NCI-H345 treated with DMSO at 0.1 percent for 48 hours (cell line): Measurements from ENCODE around the gene KDM1B.
A peak's percentile ranks its signal among the peaks of the same experiment; 100 is the strongest.
"Not testable (repeated sequence)": the region's sequence is repeated elsewhere in the genome, so short reads cannot be mapped to it uniquely, and the experiment has no call there.

ENCODE experiments used
- DNase-seq: peaks from one replicate; lab custom pipeline; 2025; ENCODE audit not compliant: unreplicated experiment; lab: John Stamatoyannopoulos, UW

Gene KDM1B

DNA sequence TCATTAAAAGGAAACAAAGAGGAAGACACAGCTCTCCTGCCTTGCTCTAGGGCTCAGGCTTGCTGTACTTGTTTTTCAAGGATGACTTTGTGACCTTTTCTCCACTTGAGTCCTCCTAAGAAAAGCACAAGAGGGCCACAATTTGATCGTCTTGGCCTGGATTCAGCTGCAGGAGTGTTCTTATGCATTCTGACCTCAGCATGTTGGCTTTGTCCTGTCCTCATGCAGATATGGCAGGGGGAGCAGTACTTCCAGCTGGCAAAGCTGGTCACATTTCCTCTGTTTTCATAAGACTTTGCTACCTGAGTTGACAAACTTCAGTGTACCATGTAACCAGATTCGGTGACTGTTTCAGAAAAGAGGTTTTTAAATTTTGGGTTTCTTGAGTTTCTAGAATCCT is 30.8 kb downstream of the KDM1B start:
- DNase-seq: no peak

- no peak for DNase-seq
These were observed 31.5 kb downstream of the KDM1B start for GRCh38 chr6:18186540-18187250.

DNA sequence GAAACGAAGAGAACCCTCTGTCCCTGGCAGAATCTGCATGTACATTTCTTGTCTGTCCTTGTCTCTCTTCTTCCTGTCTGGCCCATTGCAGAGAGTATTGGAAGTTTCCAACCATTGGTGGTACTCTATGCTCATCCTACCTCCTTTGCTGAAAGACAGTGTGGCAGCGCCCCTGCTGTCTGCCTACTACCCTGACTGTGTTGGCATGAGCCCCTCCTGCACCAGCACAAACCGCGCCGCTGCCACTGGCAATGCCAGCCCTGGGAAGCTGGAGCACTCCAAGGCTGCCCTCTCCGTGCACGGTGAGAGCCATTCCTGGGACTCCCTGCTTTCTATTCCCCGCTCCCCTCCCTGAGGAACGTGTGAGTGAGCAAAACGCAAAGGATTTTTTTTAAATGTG is 32.5 kb downstream of the KDM1B start:
- no peak for DNase-seq

DNA sequence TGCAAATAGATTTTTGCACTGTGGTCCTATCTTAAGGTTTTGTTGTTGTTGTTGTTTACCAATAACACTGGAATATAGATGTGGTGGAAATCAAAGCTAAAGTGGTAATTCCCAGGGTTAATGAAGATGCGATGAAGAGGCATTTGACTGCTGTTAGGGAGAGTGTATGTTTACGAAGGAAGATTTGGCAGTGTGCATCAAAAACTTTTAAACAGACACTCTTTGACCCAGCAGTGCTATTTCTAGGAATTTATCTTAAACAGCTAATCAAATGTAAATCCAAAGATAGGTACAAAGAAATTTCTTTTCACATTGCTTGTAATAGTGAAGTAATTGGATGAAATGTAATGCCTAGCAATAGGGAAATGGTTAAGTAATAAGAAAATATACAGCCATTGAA is 34.0 kb downstream of the KDM1B start:
- no peak for DNase-seq

DNA sequence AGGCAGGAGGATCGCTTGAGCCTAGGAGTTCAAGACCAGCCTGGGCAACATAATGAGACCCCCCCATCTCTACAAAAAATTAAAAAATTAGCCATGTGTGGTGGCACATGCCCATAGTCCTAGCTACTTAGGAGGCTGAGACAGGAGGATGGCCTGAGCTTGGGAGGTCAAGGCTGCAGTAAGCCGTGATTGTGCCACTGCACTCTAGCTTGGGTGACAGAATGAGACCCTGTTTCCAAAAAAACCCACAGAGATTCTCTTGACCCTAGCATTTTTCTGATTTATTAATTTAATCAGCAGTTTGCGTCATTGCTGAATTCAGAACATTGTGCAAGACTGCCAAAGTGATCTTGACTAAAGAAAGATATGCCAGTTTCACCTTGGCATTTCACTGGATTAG is 36.8 kb downstream of the KDM1B start:
- DNase-seq: no peak

DNA sequence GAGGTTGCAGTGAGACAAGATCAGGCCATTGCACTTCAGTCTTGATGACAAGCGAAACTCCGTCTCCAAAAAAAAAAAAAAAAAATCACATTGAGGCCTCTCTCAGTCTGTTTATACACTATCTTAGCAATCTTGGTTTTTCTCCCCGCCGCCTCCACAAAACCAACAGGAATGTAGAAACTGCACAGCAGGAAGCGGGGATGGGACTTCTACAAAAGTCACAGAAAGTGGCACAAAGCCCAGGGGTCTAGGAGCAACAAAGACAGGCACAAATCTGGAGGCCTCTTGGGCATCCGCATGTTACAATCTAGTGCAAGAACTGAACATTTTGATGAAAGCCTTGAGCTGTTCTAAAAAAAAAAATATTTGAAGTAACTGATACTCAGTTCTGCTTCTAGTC is 48.6 kb downstream of the KDM1B start:
- no peak for DNase-seq

DNA sequence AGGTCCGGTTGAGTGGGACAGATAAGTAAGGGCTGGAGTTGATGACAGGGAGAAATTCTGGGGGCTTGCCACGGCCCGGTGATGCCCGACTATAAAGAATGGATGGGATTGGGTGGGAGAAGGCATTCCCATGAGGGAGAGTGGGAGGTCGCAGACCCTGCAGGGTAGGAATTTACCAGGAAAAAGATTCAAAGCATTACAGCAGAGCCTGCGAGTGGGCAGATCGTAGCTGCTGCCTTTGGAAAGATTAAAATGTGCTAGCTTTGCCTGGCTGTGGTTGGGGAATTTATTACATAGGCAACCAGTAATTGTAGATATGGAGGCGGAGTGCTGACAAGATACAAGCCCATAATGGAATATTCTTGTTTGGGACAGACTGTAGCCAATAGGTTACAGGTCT is 49.5 kb downstream of the KDM1B start:
- DNase-seq: no peak

GRCh38 chr6:18206591-18206990 is 51.4 kb downstream of the KDM1B start:
- peak; percentile 72 for DNase-seq

DNA sequence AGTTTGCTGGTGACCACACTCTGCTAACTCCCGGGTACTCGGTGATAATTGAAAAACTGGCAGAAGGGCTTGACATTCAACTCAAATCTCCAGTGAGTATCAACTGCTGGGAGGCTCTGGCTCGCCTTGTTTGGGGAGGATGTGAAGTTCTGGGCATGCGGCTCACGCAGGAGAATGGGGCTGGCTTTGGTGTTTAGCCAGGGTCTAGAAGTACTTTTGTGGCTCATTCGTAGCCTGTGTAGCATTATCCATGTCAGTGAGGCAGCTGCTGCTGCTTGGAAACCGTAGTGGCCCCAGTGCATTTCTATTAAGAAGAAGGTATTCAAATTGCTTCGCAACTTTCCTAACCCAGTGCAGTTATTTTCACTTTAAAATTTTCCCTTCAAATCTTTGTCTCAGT is 52.2 kb downstream of the KDM1B start:
- DNase-seq: peak; percentile 48

DNA sequence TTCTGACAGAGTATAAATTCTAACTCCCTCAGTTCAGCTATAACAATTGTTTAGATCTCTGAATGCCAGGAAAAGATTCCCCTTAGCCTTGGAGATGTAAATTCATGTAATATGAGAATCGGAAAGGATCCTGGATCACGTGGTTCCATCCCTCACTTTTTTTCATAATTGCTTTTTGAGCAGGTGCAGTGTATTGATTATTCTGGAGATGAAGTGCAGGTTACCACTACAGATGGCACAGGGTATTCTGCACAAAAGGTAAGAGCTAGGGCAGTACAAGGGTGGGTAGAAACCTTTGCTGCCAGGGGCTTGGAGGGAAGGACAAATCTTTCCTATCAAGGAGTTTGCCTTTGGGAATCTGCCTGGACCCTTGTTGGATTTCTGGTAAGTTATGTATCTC is 52.7 kb downstream of the KDM1B start:
- peak; percentile 86 for DNase-seq

DNA sequence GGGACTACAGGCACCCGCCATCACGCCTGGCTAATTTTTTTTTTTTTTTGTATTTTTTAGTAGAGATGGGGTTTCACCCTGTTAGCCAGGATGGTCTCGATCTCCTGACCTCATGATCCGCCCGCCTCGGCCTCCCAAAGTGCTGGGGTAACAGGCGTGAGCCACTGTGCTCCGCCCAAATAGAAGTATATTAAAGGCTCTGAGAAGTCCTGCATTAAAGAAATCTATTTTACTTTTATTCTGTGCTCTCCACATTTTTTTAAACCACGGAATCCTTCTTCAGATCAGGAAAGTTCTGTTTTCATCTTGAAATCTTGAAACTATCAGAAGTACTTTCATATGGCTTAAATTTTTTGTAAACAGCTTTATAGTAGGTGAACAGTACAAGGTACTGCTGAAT is 53.6 kb downstream of the KDM1B start:
- not testable (repeated sequence) for DNase-seq

DNA sequence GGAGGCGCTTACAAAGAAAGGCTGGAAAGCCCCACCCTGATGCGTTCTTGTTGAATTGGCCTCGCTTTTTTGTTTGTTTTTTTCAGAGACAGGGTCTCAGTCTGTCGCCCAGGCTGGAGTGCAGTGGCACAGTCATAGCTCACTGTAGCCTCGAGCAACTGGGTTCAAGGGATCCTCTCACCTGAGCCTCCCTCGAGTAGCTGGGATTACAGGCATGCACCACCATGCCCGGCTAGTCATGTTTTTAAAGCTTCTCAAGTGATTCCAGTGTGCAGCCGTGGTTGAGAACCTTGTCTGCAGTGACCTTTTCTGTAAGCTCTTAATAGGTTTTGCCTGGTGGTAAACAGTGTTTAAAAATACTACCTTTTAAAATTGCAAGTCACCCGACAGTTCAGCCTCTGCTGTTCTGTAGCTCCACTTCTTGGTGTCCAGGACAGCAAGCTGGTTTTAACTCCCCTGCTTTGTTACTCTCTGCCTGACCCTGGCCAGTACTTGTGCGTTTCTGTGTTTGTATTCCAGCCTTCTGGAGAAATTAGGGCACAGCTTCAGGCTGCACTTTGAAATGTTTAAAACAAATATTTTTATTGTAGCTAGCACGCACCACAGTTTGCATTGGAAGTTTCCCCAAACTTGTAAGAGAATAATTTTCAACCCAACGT is 54.4 kb downstream of the KDM1B start:
- DNase-seq: no peak

DNA sequence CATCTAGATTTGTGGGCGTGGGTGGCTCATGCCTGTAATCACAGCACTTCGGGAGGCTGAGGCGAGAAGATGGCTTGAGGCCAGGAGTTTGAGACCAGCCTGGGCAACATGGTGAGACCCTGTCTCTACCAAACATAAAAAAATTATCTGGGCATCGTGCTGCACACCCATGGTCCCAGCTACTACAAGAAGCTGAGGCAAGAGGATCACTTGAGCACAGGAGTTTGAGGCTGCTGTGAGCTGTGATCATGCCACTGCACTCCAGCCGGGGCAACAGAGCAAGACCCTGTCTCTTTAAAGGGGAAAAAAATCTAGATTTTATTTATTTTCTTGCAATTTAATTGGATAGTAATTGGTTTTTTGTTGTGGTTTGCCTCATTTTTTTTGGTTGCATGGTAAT is 55.5 kb downstream of the KDM1B start:
- no peak for DNase-seq

- no peak for DNase-seq
These were observed 56.1 kb downstream of the KDM1B start for GRCh38 chr6:18211338-18211737.

DNA sequence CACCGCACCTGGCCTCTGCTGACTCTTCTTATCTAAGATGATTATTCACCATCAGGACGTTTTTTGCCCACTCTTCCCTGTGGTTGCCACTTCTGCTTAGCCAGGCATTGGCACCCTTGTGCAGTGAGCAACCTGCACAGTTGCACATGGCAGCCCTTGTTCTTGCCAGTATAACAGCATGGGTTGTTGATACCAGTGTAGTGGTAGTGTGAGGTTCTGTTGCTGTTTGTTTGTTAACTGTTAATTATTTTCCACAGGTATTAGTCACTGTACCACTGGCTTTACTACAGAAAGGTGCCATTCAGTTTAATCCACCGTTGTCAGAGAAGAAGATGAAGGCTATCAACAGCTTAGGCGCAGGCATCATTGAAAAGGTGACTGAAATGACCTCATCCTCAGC is 57.0 kb downstream of the KDM1B start:
- DNase-seq: no peak

DNA sequence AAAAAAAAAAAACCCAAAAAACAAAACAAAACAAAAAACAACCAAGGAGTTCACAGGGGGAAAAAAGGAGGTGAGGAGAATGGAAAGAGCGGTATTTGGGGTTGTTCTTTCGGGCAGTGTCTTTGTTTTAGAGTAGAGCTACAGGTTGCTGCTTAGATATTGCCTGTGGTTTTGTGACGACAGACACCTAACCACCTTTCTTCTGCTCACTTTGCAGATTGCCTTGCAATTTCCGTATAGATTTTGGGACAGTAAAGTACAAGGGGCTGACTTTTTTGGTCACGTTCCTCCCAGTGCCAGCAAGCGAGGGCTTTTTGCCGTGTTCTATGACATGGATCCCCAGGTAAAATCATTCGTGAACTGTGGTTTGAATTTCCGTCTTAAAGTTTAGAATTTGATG is 58.2 kb downstream of the KDM1B start:
- DNase-seq: no peak

DNA sequence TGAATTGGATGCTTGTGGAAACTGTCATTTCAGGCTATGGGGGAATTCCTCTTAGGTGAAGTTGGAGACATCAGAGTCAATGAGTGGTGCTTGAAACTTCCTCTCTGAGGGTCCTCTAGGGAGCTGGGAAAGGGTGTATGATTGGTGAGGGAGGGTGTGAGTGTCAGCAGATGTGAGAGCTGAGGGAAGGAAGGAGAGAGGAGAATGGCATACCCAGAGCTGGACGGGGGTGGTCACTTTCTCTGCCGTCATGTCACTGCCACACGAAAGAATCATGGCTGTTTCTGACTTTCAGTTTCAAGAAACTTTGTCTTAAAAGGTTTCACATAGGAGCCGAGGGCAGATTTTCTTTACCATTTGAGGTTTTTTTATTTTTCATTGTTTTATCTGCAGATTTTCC is 58.8 kb downstream of the KDM1B start:
- no peak for DNase-seq

DNA sequence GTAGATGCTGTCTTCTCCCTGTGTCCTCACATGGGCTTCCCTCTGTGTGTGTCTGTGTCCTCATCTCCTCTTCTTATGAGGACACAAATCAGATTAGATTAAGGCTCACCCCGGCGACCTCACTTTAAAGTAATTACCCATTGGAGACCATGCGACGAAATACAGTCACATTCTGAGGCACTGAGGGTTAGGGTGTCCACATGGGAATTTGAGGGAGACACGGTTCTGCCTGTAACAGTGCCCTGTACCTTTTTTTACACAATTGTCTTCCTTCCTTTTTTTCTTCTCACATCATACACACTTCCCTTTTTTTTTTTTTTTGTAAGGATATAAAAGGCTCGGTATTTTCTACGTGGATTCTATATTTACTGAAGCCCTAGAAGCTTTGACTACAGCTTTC is 60.2 kb downstream of the KDM1B start:
- DNase-seq: no peak

- no peak for DNase-seq
These were observed 61.2 kb downstream of the KDM1B start for GRCh38 chr6:18216411-18216810.

- no peak for DNase-seq
These were observed 63.0 kb downstream of the KDM1B start for GRCh38 chr6:18218233-18218632.

DNA sequence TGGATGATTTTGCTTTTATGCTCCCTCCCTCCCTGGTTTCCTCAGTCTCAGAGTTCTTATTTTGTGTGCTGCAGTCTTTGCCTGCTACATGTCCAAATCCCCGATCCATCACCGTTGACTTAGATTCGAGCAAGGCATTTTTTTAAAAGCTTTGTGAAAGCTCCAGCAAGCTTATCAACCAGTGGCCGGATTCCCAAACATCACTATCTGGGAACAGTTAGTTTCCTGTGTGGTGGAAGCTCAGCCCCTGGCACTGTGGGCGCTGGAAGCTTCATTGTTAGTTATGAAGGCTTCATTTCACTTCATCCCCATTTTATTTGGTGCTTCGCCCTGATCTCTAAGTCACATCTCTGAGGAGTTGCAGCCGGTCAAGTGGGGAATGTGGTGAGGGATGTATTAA is 64.4 kb downstream of the KDM1B start:
- no peak for DNase-seq

GRCh38 chr6:18221288-18221615 is 66.0 kb downstream of the KDM1B start:
- DNase-seq: no peak

DNA sequence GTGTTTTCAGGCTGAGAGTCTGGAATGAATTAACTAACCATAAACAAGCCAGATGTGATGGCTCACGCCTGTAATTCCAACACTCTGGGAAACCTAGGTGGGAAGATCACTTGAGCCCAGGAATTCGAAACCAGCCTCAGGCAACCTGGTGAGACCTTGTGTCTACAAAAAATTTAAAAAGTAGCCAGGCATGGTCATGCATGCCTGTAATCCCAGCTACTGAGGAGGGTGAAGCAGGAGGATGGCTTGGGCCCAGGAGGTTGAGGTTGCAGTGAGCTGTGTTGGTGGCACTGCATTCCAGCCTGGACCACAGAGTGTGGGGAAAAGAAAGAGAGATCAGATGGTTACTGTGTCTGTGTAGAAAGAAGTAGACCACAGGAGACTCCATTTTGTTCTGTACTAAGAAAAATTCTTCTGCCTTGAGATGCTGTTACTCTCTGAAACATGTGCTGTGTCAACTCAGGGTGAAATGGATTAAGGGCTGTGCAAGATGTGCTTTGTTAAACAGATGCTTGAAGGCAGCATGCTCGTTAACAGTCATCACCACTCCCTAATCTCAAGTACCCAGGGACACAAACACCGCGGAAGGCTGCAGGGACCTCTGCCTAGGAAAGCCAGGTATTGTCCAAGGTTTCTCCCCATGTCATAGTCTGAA is 71.4 kb downstream of the KDM1B start:
- not testable (repeated sequence) for DNase-seq
